H1 (cell line): ENCODE results near the gene HNF1A. TPM values are rescaled to one million over a fixed set of nuclear protein-coding genes. Genes with fewer than 3 reads are reported as not detected.

Source experiments
- EP300 ChIP-seq, 2 experiments: IDR thresholded peaks; 1 replicate in 1 of 2; 2 replicates in 1 of 2; pipeline ENCODE4 v1.6.1; 2011 to 2012; ENCODE audit warnings: low read depth in 2 of 2, low read length in 2 of 2, mild to moderate bottlenecking in 2 of 2, borderline replicate concordance in 1 of 2, inconsistent platforms in 1 of 2, moderate library complexity in 1 of 2
- SIX5 ChIP-seq: IDR thresholded peaks from 2 replicates; pipeline ENCODE4 v1.6.1; 2011; ENCODE audit warnings: mild to moderate bottlenecking, low read depth, low read length
- SP4 ChIP-seq: IDR thresholded peaks from 2 replicates; pipeline ENCODE4 v1.6.1; 2012; ENCODE audit warnings: low read length, inconsistent platforms
- polyA plus RNA-seq, 7 experiments: library from polyadenylated mRNA; depleted of rRNA in 3 of 7; stranded (reverse) in 5 of 7; unstranded in 2 of 7; fragments of >200 nt in 5 of 7; fragments of 200-250 nt in 2 of 7; gene quantifications; 1 replicate in 5 of 7; 2 replicates in 1 of 7; 4 replicates in 1 of 7; pipeline versions ENCODE4 v1.2.1 to v1.2.3, GENCODE V29; 2011 to 2013; ENCODE audit warnings: missing spikeins in 2 of 7, mixed read lengths in 2 of 7
- total RNA-seq: library from RNA; stranded (reverse); fragmentation: NEBNext Ultra II Directional; extraction: Animal tissue kit (Norgen Biotek cat#: 25700); gene quantifications from 2 replicates; pipeline ENCODE4 v1.2.1, GENCODE V29; 2021

The HNF1A gene
- total and polyA plus RNA-seq, 2 of the 8 experiments (the other 6 are each of a cell fraction or from before 2014, with no cell fraction given): not detected

GRCh38 chr12:121025442-121026226 lies 47.3 kb downstream of the HNF1A start (continued):
- no peak for TF ChIP-seq SIX5
- TF ChIP-seq EP300 (IDR thresholded peaks at IDR 0.05; ENCODE audit: borderline replicate concordance in 1 of 2, low read depth in 2 of 2, low read length in 2 of 2): no peak
- TF ChIP-seq SP4: no peak
- TF ChIP-seq, all 59 proteins: peak for 0
